Uterus (tissue), 2 donors: ENCODE results near the gene ZFYVE28.

Experiments used
- POLR2A ChIP-seq, 2 donors: fragments of 450-650 bp; IDR thresholded peaks; one replicate each; pipeline ENCODE4 v1.6.1; 2016; ENCODE audit warnings: antibody characterized with exemption in 2 of 2, mild to moderate bottlenecking in 1 of 2, moderate library complexity in 1 of 2
- TF ChIP-seq, protein P1 (sequence below), 4 experiments: fragments of 200-600 bp in 2 of 4; fragments of 450-650 bp in 2 of 4; sonication (generic) in 2 of 4; IDR thresholded peaks; one replicate each; pipeline ENCODE4 v1.5.1; 2016 to 2019; ENCODE audit warnings: antibody characterized with exemption in 4 of 4, mild to moderate bottlenecking in 2 of 4, moderate library complexity in 1 of 4

DNA sequence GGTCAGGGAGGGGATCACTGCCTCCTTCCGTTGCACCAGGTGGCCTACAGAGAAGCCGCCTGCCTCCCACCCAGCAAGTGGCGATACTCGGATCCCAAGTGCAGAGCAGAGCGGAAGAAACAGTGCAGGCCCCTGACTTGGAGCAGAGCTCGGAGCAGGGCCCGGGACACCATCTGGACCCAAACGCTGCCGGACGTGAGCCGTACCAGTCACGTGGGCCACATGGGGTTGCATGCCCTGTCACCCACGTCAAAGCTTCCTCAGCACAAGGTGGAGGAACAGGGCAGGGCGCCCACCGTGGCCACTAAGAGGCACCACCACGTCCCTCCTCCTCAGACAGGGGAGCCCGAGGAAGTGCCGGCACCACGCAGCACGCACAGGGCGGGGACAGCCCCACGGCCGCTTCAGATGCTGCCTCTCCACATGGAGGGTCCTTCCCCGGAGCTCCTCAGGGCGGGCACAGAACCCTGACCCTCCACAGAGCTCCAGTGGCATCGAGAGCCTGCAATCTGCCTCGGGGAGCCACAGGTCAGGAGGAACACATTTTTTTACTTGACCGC, 18.7 kb downstream of the ZFYVE28 start:
- TF ChIP-seq POLR2A (IDR thresholded peaks at IDR 0.05): no peak
- TF ChIP-seq, protein P1, sequence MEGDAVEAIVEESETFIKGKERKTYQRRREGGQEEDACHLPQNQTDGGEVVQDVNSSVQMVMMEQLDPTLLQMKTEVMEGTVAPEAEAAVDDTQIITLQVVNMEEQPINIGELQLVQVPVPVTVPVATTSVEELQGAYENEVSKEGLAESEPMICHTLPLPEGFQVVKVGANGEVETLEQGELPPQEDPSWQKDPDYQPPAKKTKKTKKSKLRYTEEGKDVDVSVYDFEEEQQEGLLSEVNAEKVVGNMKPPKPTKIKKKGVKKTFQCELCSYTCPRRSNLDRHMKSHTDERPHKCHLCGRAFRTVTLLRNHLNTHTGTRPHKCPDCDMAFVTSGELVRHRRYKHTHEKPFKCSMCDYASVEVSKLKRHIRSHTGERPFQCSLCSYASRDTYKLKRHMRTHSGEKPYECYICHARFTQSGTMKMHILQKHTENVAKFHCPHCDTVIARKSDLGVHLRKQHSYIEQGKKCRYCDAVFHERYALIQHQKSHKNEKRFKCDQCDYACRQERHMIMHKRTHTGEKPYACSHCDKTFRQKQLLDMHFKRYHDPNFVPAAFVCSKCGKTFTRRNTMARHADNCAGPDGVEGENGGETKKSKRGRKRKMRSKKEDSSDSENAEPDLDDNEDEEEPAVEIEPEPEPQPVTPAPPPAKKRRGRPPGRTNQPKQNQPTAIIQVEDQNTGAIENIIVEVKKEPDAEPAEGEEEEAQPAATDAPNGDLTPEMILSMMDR (IDR thresholded peaks at IDR 0.05): no peak
